Measurements from ENCODE around the gene E2F2. TPM values are rescaled to one million over a fixed set of nuclear protein-coding genes. Genes with fewer than 3 reads are reported as not detected.
A peak's percentile ranks its signal among the peaks of the same experiment; 100 is the strongest.

The E2F2 gene
- total RNA-seq, 1 experiment from 2014 or later, result 5.1 TPM

DNA sequence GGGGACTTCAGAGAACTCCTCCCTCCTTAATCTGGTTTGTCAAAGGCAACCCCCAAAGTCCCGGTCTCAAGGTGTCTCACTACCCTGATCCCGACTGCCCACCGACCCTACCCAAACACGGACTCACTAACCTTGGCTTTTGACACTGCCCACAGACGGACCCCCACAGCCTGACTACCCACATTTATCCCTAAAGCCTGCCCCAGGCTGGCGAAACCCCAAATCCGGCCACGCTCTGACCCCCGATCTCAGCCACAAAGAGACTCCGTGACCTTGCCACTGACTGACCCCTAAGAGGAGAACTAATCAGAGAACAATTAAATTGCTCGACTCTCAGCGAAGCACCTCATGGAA is 23.1 kb upstream of the E2F2 start:
- Histone ChIP-seq H3K79me1 (ENCODE audit: insufficient read depth, low read depth, low read length, poor library complexity, severe bottlenecking) (no peaks in the 10 kb centered on the region), H4K8ac (replicated peaks; ENCODE audit: insufficient read length, low read depth, low read length) (no peak overlapping the region), H3K27me3 (ENCODE audit: insufficient read depth, low read length) (no peaks in the 10 kb centered on the region), H3K27ac (ENCODE audit: insufficient read length, low read depth, low read length) (peak overlapping the region; percentile 40), H3K79me2 (ENCODE audit: insufficient read depth, low read length) (peaks cover 6% of the 10 kb centered on the region; the same call in 1 of the 2 replicates), H3T11ph (ENCODE audit: low read length) (no peak overlapping the region), H3K23ac (ENCODE audit: insufficient read length, low read depth, low read length) (no peak overlapping the region), H4K91ac (ENCODE audit: insufficient read length, low read depth, low read length) (peak overlapping the region; percentile 42), H2AFZ (ENCODE audit: low read length) (no peak overlapping the region), H3K9ac (ENCODE audit: extremely low read depth, insufficient read length, low read length) (peak overlapping the region; percentile 39), H2BK12ac (ENCODE audit: insufficient read length, low read depth, low read length) (peak overlapping the region; percentile 55), H3K4me1 (ENCODE audit: insufficient read depth, low read length) (peaks cover 2% of the 10 kb centered on the region; the same call in 1 of the 2 replicates), H3K9me3 (ENCODE audit: control insufficient read depth, low read depth, low read length) (no peaks in the 10 kb centered on the region), H3K23me2 (ENCODE audit: insufficient read length, low read depth, low read length, poor library complexity, severe bottlenecking) (peaks cover 21% of the 10 kb centered on the region), H2AK5ac (ENCODE audit: insufficient read length, low read length) (no peak overlapping the region), H2BK120ac (ENCODE audit: low read depth, low read length, poor library complexity, severe bottlenecking) (peak overlapping the region; percentile 1), H4K5ac (ENCODE audit: insufficient read length, low read depth, low read length) (no peak overlapping the region), H4K20me1 (ENCODE audit: control insufficient read depth, insufficient read depth, insufficient read length) (no peaks in the 10 kb centered on the region), H3K4ac (ENCODE audit: low read depth, low read length) (no peak overlapping the region; the same call in 1 of the 2 replicates), H3K4me2 (ENCODE audit: insufficient read depth, insufficient read length, low read length) (peak overlapping the region; percentile 45), H3K18ac (ENCODE audit: insufficient read length, low read depth, low read length) (peak overlapping the region; percentile 59), H2BK5ac (ENCODE audit: insufficient read length, low read length) (no peak overlapping the region), H2BK20ac (ENCODE audit: low read depth, low read length, poor library complexity, severe bottlenecking) (no peak overlapping the region), H2BK15ac (ENCODE audit: low read depth, low read length) (no peak overlapping the region), H3K56ac (ENCODE audit: insufficient read length, low read depth, low read length) (no peak overlapping the region), H3K14ac (ENCODE audit: insufficient read depth, low read length) (peak overlapping the region; percentile 82; the same call in 1 of the 2 replicates)
- no CpG with 5 or more reads among the region's 12 CpGs for WGBS (ENCODE audit: extremely low coverage, insufficient read length, low lambda C conversion rate)
- Mint-ChIP-seq H3K4me3 (peak overlapping the region; percentile 71 to 76), H3K27ac (peak overlapping the region; percentile 91 to 98 (median 97)), H3K36me3 (ENCODE audit: insufficient read depth in 1 of 3, low read depth in 3 of 3) (peaks cover 11 to 20% (median 13%) of the 10 kb centered on the region in 3 experiments; a peak in 6 of 7 replicates), H3K4me1 (peaks cover 57 to 66% of the 10 kb centered on the region in 2 experiments), H3K9me3 (no peaks in the 10 kb centered on the region; a peak in 1 of 5 replicates), H3K27me3 (ENCODE audit: low read depth) (peaks cover 39% of the 10 kb centered on the region)
- TF ChIP-seq, protein P1, sequence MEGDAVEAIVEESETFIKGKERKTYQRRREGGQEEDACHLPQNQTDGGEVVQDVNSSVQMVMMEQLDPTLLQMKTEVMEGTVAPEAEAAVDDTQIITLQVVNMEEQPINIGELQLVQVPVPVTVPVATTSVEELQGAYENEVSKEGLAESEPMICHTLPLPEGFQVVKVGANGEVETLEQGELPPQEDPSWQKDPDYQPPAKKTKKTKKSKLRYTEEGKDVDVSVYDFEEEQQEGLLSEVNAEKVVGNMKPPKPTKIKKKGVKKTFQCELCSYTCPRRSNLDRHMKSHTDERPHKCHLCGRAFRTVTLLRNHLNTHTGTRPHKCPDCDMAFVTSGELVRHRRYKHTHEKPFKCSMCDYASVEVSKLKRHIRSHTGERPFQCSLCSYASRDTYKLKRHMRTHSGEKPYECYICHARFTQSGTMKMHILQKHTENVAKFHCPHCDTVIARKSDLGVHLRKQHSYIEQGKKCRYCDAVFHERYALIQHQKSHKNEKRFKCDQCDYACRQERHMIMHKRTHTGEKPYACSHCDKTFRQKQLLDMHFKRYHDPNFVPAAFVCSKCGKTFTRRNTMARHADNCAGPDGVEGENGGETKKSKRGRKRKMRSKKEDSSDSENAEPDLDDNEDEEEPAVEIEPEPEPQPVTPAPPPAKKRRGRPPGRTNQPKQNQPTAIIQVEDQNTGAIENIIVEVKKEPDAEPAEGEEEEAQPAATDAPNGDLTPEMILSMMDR (conservative IDR thresholded peaks at IDR 0.05), result no peak
- no peak for DNase-seq
